HepG2 (cell line): ENCODE measurements around the gene LRRN3. TPM values are rescaled to one million over a fixed set of nuclear protein-coding genes. Genes with fewer than 3 reads are reported as not detected.

Source experiments
- ATAC-seq: fragments of 200-7000 bp; cut with Tn5 transposase; 3 replicates; pipeline ENCODE4 v1.9.1; 2020; ENCODE audit warnings: mild to moderate bottlenecking, moderate library complexity
- BruUV-seq: library from RNA; stranded (reverse); fragments of 400-500 nt; replicated peaks from 2 replicates; lab custom pipeline; 2021; lab: Mats Ljungman, UMichigan
- CTCF ChIA-PET: fragments of 300-600 bp; formaldehyde crosslinking; extraction: SDS; loops from one replicate; lab custom pipeline; 2021; ENCODE audit warnings: low total read pairs, inconsistent platforms, low intra/inter-chr PET ratio; lab: Yijun Ruan, JAX
- POLR2A ChIA-PET: fragments of 350-600 bp; sonication (Branson Sonifier 250); formaldehyde crosslinking; loops from one replicate; lab custom pipeline; 2020; ENCODE audit warnings: antibody characterized with exemption, inconsistent platforms; lab: Yijun Ruan, JAX
- DNase-seq: peaks from one replicate; pipeline ENCODE4 v3.0.0-alpha.2; 2015; ENCODE audit warnings: low spot score
- FAIRE-seq: peaks from 3 replicates; lab custom pipeline; 2011; peaks lifted over from hg19 to GRCh38; lab: Jason Lieb, UNC
- H2AFZ ChIP-seq: one replicate; pipeline ENCODE4 v1.6.1; 2011; ENCODE audit warnings: low read length, inconsistent platforms
- H3K27ac ChIP-seq: fragments of 300-600 bp; 3 replicates; pipeline ENCODE4 v1.8.0; 2011; ENCODE audit warnings: mixed run types, mild to moderate bottlenecking, mixed read lengths, low read length, inconsistent platforms; ENCODE audit not compliant: insufficient read depth; ENCODE audit errors: extremely low read length
- H3K27me3 ChIP-seq, 2 experiments: fragments of 200-600 bp in 1 of 2; 2 replicates in 1 of 2; 3 replicates in 1 of 2; pipeline versions ENCODE4 v1.6.0 to v1.8.0; 2011; ENCODE audit warnings: low read length in 2 of 2, mild to moderate bottlenecking in 2 of 2, moderate library complexity in 2 of 2, inconsistent platforms in 1 of 2; ENCODE audit not compliant: insufficient read depth in 2 of 2, control insufficient read depth in 1 of 2
- H3K36me3 ChIP-seq, 2 experiments: fragments of 200-600 bp in 1 of 2; replicated peaks in 1 of 2; 2 replicates in 1 of 2; 3 replicates in 1 of 2; pipeline versions ENCODE4 v1.5.1 to v1.8.0; 2011; ENCODE audit warnings: low read length in 2 of 2, inconsistent platforms in 1 of 2; ENCODE audit not compliant: insufficient read depth in 2 of 2, control insufficient read depth in 1 of 2
- H3K4me1 ChIP-seq: 2 replicates; pipeline ENCODE4 v1.5.1; 2012; ENCODE audit warnings: low read length, inconsistent platforms; ENCODE audit not compliant: insufficient read depth
- H3K4me2 ChIP-seq: 2 replicates; pipeline ENCODE4 v1.6.0; 2011; ENCODE audit warnings: low read depth, low read length, inconsistent platforms
- H3K4me3 ChIP-seq, 3 experiments: fragments of 200-600 bp in 1 of 3; sonication (generic), shearing (Covaris generic) in 1 of 3; replicated peaks in 1 of 3; 2 replicates each; pipeline ENCODE4 v1.5.1; 2011 to 2016; ENCODE audit warnings: low read length in 3 of 3, inconsistent platforms in 2 of 3, low read depth in 2 of 3, mild to moderate bottlenecking in 2 of 3, control low read depth in 1 of 3, mixed read lengths in 1 of 3; ENCODE audit not compliant: insufficient read depth in 1 of 3
- H3K79me2 ChIP-seq: one replicate; pipeline ENCODE4 v1.6.1; 2011; ENCODE audit warnings: low read length, inconsistent platforms; ENCODE audit not compliant: insufficient read depth
- H3K9ac ChIP-seq: 2 replicates; pipeline ENCODE4 v1.6.0; 2011; ENCODE audit warnings: mild to moderate bottlenecking, low read depth, low read length, inconsistent platforms; ENCODE audit not compliant: insufficient read depth
- H3K9me3 ChIP-seq: 2 replicates; pipeline ENCODE4 v1.5.1; 2012; ENCODE audit warnings: mild to moderate bottlenecking, low read length
- H4K20me1 ChIP-seq: 2 replicates; pipeline ENCODE4 v1.6.0; 2011; ENCODE audit warnings: inconsistent platforms, mild to moderate bottlenecking, low read length, moderate library complexity; ENCODE audit not compliant: insufficient read depth
- ARID3A ChIP-seq: IDR thresholded peaks from 2 replicates; pipeline ENCODE4 v1.6.1; 2012; ENCODE audit warnings: low read depth, low read length, improper control_type of control experiment
- CBX2 ChIP-seq, 2 experiments: fragments of 200-600 bp in 1 of 2; sonication (generic); formaldehyde crosslinking in 1 of 2; IDR thresholded peaks; 2 replicates each; pipeline versions ENCODE4 v1.7.0 to v1.8.1; 2018 to 2022; ENCODE audit warnings: low read depth in 2 of 2, low read length in 1 of 2, mild to moderate bottlenecking in 1 of 2, missing genetic modification reagents in 1 of 2
- IKZF1 ChIP-seq: fragments of 450-650 bp; IDR thresholded peaks from 2 replicates; pipeline ENCODE4 v1.7.1; 2016
- ZBTB4 ChIP-seq: sonication (generic); formaldehyde crosslinking; IDR thresholded peaks from 2 replicates; pipeline ENCODE4 v1.4.0; 2020; ENCODE audit warnings: missing genetic modification reagents, mild to moderate bottlenecking, borderline replicate concordance
- ZMAT5 ChIP-seq: sonication (generic); formaldehyde crosslinking; IDR thresholded peaks from 2 replicates; pipeline ENCODE4 v1.5.0; 2020; ENCODE audit warnings: mild to moderate bottlenecking, low read depth, missing genetic modification reagents, borderline replicate concordance
- ZNF567 ChIP-seq: sonication (generic); formaldehyde crosslinking; IDR thresholded peaks from 2 replicates; pipeline ENCODE4 v1.8.1; 2023; ENCODE audit warnings: mild to moderate bottlenecking, missing genetic modification reagents, borderline replicate concordance
- ZNF605 ChIP-seq: sonication (generic); formaldehyde crosslinking; IDR thresholded peaks from 2 replicates; pipeline ENCODE4 v1.8.0; 2022; ENCODE audit warnings: mild to moderate bottlenecking, missing genetic modification reagents
- in situ Hi-C: cut with HindIII; loops from 2 replicates; pipeline ENCODE4 v1.10.0; 2017; ENCODE audit warnings: low pct_unique_long_range_greater_than_20kb; ENCODE audit not compliant: extremely low pct_ligation_motif_present
- intact Hi-C: fragments of 100-400 bp; cut with micrococcal nuclease; formaldehyde crosslinking; loops from one replicate; pipeline ENCODE4 v1.10.0; 2022; ENCODE audit not compliant: unreplicated experiment
- polyA plus RNA-seq, 8 experiments: library from polyadenylated mRNA; depleted of rRNA in 3 of 8; stranded (reverse) in 7 of 8; unstranded in 1 of 8; fragments of >200 nt; fragmentation: Illumina TruSeq in 4 of 8; extraction: Trizol in 4 of 8; gene quantifications; 2 replicates each; pipeline versions ENCODE4 v1.2.1 to v1.2.3, GENCODE V29; 2011 to 2016; ENCODE audit warnings: low read depth in 4 of 8, missing spikeins in 1 of 8, mixed read lengths in 1 of 8; ENCODE audit not compliant: insufficient read depth in 1 of 8
- total RNA-seq, 5 experiments: library from RNA; depleted of rRNA; stranded (reverse); fragments of >200 nt; fragmentation: Illumina TruSeq; extraction: Trizol; gene quantifications; 2 replicates each; pipeline ENCODE4 v1.2.3, GENCODE V29; 2016; ENCODE audit warnings: low read depth in 1 of 5
- TF ChIP-seq, protein P1 (sequence below): sonication (generic); formaldehyde crosslinking; IDR thresholded peaks from 2 replicates; pipeline ENCODE4 v1.9.0; 2022; ENCODE audit warnings: low read depth, missing genetic modification reagents
- TF ChIP-seq, protein P2 (sequence below): sonication (generic); formaldehyde crosslinking; IDR thresholded peaks from 2 replicates; pipeline ENCODE4 v1.8.0; 2022; ENCODE audit warnings: mild to moderate bottlenecking, missing genetic modification reagents, moderate library complexity
- TF ChIP-seq, protein P3 (sequence below): sonication (generic); formaldehyde crosslinking; IDR thresholded peaks from 2 replicates; pipeline ENCODE4 v1.8.0; 2022; ENCODE audit warnings: low read depth, missing genetic modification reagents

Gene LRRN3
- total and polyA plus RNA-seq, 2 of the 13 experiments (the other 11 are each of a cell fraction or from before 2014, with no cell fraction given): 0.07 TPM; not detected in 1

DNA sequence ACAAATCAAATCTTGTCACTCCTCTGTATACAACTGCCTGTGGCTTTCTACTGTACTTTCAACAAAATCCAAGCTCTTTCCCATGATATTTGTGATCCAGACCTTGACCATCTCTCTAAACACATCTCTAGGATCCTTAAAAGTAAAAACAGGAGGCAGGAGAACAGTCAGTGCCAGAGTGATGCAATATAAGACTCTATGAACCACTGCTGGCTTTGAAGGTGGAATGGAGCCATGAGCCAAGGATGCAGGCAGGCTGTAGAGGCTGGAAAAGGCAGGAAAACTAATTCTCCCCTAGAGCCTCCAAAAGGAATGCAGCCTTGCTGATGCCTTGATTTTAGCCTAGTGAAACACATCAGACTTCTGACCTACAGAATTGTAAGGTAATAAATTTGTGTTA, 45.5 kb upstream of the LRRN3 start:
- Histone ChIP-seq H3K79me2 (no peaks in the 10 kb centered on the region), H2AFZ (no peak overlapping the region), H3K27me3 (no peaks in the 10 kb centered on the region), H3K4me3 (no peak overlapping the region), H3K36me3 (no peaks in the 10 kb centered on the region), H3K9me3 (no peaks in the 10 kb centered on the region), H3K4me2 (no peak overlapping the region), H3K4me1 (peaks cover 20% of the 10 kb centered on the region), H3K27ac (no peak overlapping the region), H4K20me1 (no peaks in the 10 kb centered on the region), H3K9ac (no peak overlapping the region)
- no peak for ATAC-seq
- no peak for FAIRE-seq
- CTCF ChIA-PET: no interaction called here
- in situ Hi-C loops (no loop called here), intact Hi-C loops (no loop called here)
- BruUV-seq: no TSS peak
- TF ChIP-seq ZNF605 (no peak), IKZF1 (no peak), ZMAT5 (CRISPR knock-in tag) (no peak), ARID3A (no peak), ZBTB4 (CRISPR knock-in tag) (no peak), ZNF567 (CRISPR knock-in tag) (no peak), CBX2 (IDR thresholded peaks at IDR 0.05; ENCODE audit: low read depth, low read length) (no peak), CBX2 (CRISPR knock-in tag; IDR thresholded peaks at IDR 0.05; ENCODE audit: low read depth) (no peak)
- TF ChIP-seq, protein P1, sequence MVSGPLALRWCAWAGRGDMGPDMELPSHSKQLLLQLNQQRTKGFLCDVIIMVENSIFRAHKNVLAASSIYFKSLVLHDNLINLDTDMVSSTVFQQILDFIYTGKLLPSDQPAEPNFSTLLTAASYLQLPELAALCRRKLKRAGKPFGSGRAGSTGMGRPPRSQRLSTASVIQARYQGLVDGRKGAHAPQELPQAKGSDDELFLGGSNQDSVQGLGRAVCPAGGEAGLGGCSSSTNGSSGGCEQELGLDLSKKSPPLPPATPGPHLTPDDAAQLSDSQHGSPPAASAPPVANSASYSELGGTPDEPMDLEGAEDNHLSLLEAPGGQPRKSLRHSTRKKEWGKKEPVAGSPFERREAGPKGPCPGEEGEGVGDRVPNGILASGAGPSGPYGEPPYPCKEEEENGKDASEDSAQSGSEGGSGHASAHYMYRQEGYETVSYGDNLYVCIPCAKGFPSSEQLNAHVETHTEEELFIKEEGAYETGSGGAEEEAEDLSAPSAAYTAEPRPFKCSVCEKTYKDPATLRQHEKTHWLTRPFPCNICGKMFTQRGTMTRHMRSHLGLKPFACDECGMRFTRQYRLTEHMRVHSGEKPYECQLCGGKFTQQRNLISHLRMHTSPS (CRISPR knock-in tag): no peak
- TF ChIP-seq, protein P2, sequence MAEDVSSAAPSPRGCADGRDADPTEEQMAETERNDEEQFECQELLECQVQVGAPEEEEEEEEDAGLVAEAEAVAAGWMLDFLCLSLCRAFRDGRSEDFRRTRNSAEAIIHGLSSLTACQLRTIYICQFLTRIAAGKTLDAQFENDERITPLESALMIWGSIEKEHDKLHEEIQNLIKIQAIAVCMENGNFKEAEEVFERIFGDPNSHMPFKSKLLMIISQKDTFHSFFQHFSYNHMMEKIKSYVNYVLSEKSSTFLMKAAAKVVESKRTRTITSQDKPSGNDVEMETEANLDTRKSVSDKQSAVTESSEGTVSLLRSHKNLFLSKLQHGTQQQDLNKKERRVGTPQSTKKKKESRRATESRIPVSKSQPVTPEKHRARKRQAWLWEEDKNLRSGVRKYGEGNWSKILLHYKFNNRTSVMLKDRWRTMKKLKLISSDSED (CRISPR knock-in tag): no peak
- TF ChIP-seq, protein P3, sequence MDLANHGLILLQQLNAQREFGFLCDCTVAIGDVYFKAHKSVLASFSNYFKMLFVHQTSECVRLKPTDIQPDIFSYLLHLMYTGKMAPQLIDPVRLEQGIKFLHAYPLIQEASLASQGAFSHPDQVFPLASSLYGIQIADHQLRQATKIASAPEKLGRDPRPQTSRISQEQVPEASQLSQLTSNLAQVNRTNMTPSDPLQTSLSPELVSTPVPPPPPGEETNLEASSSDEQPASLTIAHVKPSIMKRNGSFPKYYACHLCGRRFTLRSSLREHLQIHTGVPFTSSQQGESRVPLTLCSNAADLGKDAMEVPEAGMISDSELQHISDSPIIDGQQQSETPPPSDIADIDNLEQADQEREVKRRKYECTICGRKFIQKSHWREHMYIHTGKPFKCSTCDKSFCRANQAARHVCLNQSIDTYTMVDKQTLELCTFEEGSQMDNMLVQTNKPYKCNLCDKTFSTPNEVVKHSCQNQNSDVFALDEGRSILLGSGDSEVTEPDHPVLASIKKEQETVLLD (CRISPR knock-in tag): no peak
- no peak for DNase-seq
- POLR2A ChIA-PET: no interaction called here
